GM21526 (cell line): ENCODE measurements around the gene BRD3.
"Not testable (repeated sequence)": the region's sequence is repeated elsewhere in the genome, so short reads cannot be mapped to it uniquely, and the experiment has no call there.

ENCODE experiments used
- ATAC-seq: cut with Tn5 transposase; IDR thresholded peaks from one replicate; pipeline ENCODE4 v1.9.1; 2021; ENCODE audit warnings: moderate library complexity; ENCODE audit not compliant: unreplicated experiment, low FRiP score

BRD3 gene

GRCh38 chr9:134067904-134068743 lies at the start of gene BRD3:
Gene BRD3, minus strand, starts transcription at chr9:134068026. Its CDS starts 14,549 bp downstream, at chr9:134053477.
- ATAC-seq: peak; percentile 65

DNA sequence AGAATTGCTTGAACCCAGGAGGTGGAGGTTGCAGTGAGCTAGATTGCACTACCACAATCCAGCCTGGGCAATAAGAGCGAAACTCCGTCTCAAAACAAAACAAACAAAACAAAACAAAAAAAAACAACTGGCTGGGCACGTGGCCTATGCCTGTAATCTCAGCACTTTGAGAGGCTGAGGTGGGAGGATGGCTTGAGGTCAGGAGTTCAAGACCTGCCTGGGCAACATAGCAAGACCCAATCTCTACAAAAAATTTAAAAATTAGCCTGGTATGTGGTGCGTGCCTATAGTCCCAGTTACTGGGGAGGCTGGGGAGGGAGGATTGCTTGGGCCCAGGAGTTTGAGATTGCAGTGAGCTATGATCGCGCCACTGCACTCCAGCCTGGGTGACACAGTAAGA lies 44.7 kb upstream of the BRD3 start:
- ATAC-seq: no peak

DNA sequence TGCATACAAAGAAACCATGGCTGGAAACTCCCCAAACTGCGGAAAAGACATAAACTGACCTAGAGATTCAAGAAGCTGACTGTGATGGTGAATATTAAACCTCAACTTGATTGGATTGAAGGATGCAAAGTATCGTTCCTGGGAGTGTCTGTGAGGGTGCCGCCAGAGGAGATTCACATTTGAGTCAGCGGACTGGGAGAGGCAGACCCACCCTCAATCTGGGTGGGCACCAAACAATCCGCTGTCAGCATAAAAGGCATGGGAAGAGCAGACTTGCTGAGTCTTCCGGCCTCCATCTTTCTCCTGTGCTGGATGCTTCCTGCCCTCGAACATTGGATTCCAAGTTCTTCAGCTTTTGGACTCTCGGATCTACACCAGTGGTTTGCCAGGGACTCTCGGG lies 43.2 kb upstream of the BRD3 start:
- ATAC-seq: no peak

DNA sequence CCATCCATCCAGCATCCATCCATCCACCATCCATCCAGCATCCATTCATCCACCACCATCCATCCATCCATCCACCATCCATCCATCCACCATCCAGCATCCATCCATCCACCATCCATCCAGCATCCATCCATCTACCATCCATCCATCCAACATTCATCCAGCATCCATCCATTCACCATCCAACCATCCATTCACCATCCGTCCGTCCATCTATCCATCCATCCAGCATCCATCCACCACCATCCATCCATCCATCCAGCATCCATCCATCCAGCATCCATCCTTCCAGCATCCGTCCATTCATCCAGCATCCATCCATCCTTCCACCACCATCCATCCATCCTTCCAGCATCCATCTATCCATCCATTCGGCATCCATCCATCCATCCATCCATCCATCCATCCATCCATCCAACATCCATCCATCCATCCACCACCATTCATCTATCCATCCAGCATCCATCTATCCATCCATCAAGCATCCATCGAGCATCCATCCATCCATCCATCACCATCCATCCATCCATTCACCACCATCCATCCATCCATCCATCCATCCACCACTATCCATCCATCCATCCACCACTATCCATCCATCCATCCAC lies 35.7 kb upstream of the BRD3 start:
- ATAC-seq: no peak

DNA sequence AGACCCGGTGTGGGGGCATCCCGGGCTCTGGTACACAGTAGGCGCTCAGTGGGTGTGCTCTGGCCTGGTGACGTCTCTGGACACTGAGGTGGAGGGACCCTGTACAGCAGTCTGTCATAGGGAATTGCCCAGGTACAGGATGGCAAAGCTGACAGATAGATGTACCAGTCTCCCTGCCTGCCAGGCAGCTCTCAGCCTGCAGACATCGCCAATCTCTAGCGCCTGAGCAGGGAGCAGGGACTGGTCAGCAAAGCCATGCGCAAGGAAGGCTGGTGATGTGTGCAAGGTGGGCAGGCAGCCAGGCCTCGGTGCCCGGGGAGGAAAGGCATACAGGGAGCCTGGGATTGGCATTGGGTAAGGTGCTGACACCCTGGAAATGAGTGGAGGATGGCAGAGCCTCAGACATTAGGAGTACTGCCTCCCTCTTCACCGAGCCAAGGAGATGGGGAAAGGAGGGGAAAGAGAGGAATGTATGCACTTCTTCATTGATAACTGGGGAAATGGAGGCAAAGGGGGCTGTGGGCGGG lies 33.9 kb upstream of the BRD3 start:
- ATAC-seq: no peak

DNA sequence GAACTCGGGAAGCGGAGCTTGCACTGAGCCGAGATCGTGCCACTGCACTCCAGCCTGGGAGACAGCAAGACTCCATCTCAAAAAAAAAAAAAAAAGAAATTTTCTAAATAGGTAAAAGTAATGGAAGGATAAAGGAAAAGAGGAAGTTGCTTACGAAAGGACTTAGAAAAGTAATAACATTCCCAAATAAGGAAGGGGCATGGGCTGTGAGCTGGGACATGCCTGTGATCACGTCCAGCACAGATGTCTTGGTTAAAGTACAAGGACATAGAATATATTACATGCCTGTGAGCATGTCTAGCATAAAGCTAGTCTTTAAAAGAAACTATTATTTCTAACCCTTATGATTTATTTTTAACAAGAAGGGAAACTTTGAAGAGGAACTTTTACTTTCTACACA lies 33.3 kb upstream of the BRD3 start:
- ATAC-seq: not testable (repeated sequence)

DNA sequence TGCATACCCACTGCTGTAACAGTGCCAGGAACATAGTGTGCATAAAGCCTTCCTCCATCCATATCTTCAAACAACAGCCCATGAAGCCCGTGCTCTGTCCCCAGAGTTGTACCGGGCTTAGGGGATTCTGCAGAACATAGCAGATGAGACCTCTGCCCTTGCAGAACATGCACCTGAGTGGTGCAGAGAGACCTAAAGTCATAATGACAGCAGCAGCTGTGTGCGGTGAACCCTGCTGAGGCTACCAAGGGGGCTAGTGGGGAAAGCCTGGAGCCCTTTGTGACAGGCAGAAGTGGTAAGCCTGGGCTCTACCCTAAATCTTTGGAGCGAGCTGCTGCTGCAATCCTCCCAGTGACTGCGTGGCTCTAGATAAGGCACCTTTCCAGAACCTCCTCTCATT lies 32.2 kb upstream of the BRD3 start:
- ATAC-seq: no peak

DNA sequence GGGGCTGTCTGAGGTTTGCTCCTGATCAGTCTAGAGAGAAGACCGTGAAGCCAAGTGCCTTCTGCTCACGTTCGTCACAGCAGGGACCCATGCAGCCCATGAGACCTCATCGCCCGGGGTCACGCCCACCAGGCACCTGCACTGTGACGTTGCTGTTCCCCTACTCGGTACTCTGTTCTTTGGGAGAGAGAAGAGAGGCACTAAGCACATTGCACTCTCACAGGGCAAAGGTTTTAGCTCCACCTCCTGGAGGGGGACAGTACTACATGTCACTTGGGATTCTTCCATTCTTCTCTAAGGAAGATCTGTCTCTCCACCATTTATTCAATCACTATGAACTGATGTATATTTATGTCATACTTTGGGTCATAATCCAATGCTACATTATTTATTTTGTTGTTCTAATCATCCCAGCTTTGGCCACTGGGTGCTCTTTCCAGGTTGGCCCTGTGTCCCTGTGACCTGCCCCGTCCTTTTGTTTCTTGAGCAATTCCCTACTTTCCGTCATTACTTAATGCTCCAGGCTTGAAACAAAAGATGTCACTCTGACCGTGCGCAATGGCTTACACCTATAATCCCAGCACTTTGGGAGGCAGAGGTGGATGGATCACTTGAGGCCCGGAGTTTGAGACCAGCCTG lies 31.4 kb upstream of the BRD3 start:
- ATAC-seq: no peak

- ATAC-seq: no peak
Measured at GRCh38 chr9:134089972-134090371, 22.1 kb upstream of the BRD3 start.

- ATAC-seq: no peak
Measured at GRCh38 chr9:134088063-134088725, 20.4 kb upstream of the BRD3 start.

DNA sequence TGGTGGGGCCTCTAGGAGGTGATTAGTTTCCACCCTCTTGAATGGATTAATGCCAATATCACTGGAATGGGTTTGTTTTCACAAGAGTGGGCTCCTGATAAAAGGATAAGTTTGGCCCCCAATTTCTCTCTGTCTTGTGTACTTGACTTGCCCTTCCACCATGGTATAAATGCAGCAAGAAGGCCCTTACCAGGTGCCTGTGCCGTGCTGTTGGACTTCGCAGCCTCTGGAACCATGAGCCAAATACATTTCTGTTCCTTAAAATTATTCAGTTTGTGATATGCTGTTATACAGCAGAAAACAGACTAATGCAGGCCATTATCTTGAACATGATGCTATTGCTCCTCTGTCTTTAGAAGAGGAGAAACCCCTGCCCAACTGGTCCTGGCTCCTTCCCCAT lies 17.8 kb upstream of the BRD3 start:
- no peak for ATAC-seq

- no peak for ATAC-seq
Measured at GRCh38 chr9:134083451-134083850, 15.6 kb upstream of the BRD3 start.

DNA sequence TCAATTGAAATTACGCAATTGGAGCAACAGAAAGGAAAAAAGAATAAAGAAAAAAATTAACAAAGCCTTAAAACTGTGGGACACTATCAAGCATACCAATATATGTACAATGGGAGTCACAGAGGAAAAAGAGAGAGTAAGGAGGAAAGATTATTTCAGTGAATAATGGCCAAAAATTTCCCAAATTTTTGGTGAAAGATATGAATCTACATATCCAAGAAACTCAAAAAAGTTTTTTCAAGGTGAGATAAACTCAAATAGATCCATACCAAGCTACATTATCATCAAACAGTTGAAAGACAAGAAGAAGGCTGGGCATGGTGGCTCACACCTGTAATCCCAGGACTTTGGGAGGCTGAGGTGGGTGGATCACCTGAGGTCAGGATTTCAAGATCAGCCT lies 8.8 kb upstream of the BRD3 start:
- ATAC-seq: no peak

- ATAC-seq: not testable (repeated sequence)
Measured at GRCh38 chr9:134075689-134076088, 7.9 kb upstream of the BRD3 start.

DNA sequence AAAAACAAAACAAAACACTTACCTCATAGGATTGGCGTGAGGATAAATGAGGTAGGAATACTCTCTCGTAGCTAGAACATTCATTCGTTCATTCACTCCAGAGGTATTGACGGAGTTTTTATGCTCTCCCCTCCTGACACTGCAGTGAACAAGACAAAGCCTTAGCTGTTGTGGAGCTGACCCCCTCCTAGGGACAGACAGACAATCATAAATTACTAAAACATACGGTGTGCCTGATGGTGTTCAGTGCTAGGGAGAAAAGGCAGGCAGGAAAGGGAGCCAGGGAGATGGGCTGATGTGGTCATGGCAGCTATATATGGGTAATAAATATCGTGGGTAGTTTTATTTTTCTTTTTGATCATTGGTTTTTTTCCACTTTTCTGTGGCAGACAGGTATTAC lies 5.7 kb upstream of the BRD3 start:
- no peak for ATAC-seq

- ATAC-seq: not testable (repeated sequence)
Measured at GRCh38 chr9:134072683-134073082, 4.9 kb upstream of the BRD3 start.

DNA sequence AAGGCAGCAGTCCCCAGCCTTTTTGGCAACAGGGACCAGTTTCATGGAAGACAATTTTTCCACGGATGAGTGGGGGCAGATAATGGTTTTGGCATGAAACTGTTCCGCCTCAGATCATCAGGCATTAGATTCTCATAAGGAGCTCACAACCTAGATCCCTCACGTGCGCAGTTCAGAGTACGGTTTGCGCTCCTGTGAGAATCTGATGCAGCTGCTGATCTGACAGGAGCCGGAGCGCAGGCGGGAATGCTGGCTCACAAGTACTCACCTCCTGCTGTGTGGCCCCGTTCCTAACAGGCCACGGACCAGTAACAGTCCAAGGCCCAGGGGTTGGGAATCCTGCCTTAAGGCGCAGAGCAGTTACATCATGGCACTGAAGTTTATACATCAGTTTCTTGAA lies 3.3 kb upstream of the BRD3 start:
- no peak for ATAC-seq

DNA sequence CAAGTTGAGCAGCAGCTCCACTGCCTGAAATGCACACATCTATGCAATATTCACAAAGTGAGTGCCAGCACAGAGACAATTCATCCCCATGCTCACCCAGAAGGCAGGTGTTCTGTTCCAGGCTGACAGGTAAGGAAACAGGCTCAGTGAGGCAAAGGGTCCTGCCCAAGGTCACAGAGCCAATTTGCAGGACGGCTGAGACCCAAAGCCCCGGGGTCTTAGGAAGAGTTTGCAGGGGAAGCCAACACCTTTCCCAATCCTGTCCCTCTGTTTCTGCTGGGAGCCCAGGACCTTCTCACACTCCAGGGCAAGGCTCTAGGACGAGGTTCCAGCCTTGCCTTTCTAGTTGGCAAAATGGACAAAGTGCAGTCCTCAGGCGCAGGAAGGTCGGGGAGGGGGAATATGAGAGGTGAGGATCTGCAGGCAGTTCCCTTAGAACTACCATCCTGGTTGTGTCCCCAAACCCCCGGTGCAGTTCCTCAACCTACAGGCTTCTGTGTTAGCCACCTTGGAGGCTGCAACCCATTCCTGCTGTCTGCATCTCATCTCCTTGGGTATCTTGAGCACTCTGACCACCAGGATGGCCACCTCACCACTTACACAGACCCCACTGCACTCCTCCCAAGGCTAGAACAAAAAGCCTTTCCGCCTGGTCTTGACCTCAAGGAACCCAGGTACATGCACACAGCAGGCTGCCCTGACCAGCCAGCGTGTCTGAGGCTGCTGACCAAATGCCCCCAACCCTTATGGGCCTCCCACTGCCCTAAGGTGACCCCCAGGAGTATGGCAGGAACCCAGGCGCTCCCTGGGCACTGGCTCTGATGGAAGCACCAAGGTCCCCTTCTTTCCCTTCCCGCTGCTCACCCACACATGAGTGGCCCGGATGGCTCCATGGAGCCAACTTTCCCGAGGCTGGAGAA lies 1.9 kb upstream of the BRD3 start:
- no peak for ATAC-seq

- no peak for ATAC-seq
Measured at GRCh38 chr9:134068744-134069479, 1.1 kb upstream of the BRD3 start.
